HepG2 (cell line): ENCODE results near the gene PSMD2. TPM values are rescaled to one million over a fixed set of nuclear protein-coding genes. Genes with fewer than 3 reads are reported as not detected.

ENCODE experiments used
- AGO2 ChIP-seq: fragments of 200-400 bp; formaldehyde crosslinking; optimal IDR thresholded peaks from 2 replicates; pipeline ENCODE3; 2017; ENCODE audit warnings: mild to moderate bottlenecking, low read depth, low read length, moderate library complexity
- CEBPB ChIP-seq: IDR thresholded peaks from 2 replicates; pipeline ENCODE4 v1.6.1; 2011; ENCODE audit warnings: low read depth, low read length, improper control_type of control experiment, borderline replicate concordance
- CENPT ChIP-seq: sonication (generic); formaldehyde crosslinking; IDR thresholded peaks from 2 replicates; pipeline ENCODE4 v1.8.0; 2022; ENCODE audit warnings: low read depth, mild to moderate bottlenecking, moderate library complexity, missing genetic modification reagents
- CREB1 ChIP-seq, 2 experiments: fragments of 450-650 bp in 1 of 2; IDR thresholded peaks; 2 replicates each; pipeline ENCODE4 v1.6.1; 2016 to 2017; ENCODE audit warnings: control low read depth in 1 of 2, mild to moderate bottlenecking in 1 of 2, missing compliant biosample characterization in 1 of 2, missing genetic modification characterization in 1 of 2
- ERF ChIP-seq: IDR thresholded peaks from 2 replicates; pipeline ENCODE4 v1.6.1; 2018; ENCODE audit warnings: missing biosample characterization, missing genetic modification reagents
- HDAC1 ChIP-seq: sonication (generic); formaldehyde crosslinking; IDR thresholded peaks from 2 replicates; pipeline ENCODE4 v1.5.1; 2020; ENCODE audit warnings: mild to moderate bottlenecking, missing genetic modification reagents
- PLRG1 ChIP-seq: fragments of 450-650 bp; conservative IDR thresholded peaks from 2 replicates; pipeline ENCODE4 v1.6.1; 2016
- ZNF460 ChIP-seq: sonication (generic); formaldehyde crosslinking; IDR thresholded peaks from 2 replicates; pipeline ENCODE4 v1.5.1; 2020; ENCODE audit warnings: missing genetic modification reagents, mild to moderate bottlenecking, borderline replicate concordance
- ZNF558 ChIP-seq: sonication (generic); formaldehyde crosslinking; IDR thresholded peaks from 2 replicates; pipeline ENCODE4 v1.9.0; 2022; ENCODE audit warnings: mild to moderate bottlenecking, missing genetic modification reagents, borderline replicate concordance
- ZNF709 ChIP-seq: sonication (generic); formaldehyde crosslinking; IDR thresholded peaks from 2 replicates; pipeline ENCODE4 v1.5.0; 2020; ENCODE audit warnings: mild to moderate bottlenecking, missing genetic modification reagents
- polyA plus RNA-seq, 8 experiments: library from polyadenylated mRNA; depleted of rRNA in 3 of 8; stranded (reverse) in 7 of 8; unstranded in 1 of 8; fragments of >200 nt; fragmentation: Illumina TruSeq in 4 of 8; extraction: Trizol in 4 of 8; gene quantifications; 2 replicates each; pipeline versions ENCODE4 v1.2.1 to v1.2.3, GENCODE V29; 2011 to 2016; ENCODE audit warnings: low read depth in 4 of 8, missing spikeins in 1 of 8, mixed read lengths in 1 of 8; ENCODE audit not compliant: insufficient read depth in 1 of 8
- total RNA-seq, 5 experiments: library from RNA; depleted of rRNA; stranded (reverse); fragments of >200 nt; fragmentation: Illumina TruSeq; extraction: Trizol; gene quantifications; 2 replicates each; pipeline ENCODE4 v1.2.3, GENCODE V29; 2016; ENCODE audit warnings: low read depth in 1 of 5
- TF ChIP-seq, protein P1 (sequence below): IDR thresholded peaks from 2 replicates; pipeline ENCODE4 v1.6.1; 2016
- TF ChIP-seq, protein P2 (sequence below): IDR thresholded peaks from 2 replicates; pipeline ENCODE4 v1.6.1; 2016; ENCODE audit warnings: missing biosample characterization, missing genetic modification reagents, low read depth
- TF ChIP-seq, protein P3 (sequence below): sonication (generic); formaldehyde crosslinking; IDR thresholded peaks from 2 replicates; pipeline ENCODE4 v1.8.0; 2022; ENCODE audit warnings: mild to moderate bottlenecking, missing genetic modification reagents; ENCODE audit not compliant: insufficient replicate concordance
- TF ChIP-seq, protein P4 (sequence below): sonication (generic); formaldehyde crosslinking; conservative IDR thresholded peaks from 2 replicates; pipeline ENCODE4 v1.4.0; 2020; ENCODE audit warnings: missing genetic modification reagents
- TF ChIP-seq, protein P5 (sequence below): sonication (generic); formaldehyde crosslinking; conservative IDR thresholded peaks from 2 replicates; pipeline ENCODE4 v1.8.0; 2022; ENCODE audit warnings: mild to moderate bottlenecking, moderate library complexity, missing genetic modification reagents

PSMD2 gene
- total and polyA plus RNA-seq, 2 of the 13 experiments (the other 11 are each of a cell fraction or from before 2014, with no cell fraction given): 125 to 200 TPM

DNA sequence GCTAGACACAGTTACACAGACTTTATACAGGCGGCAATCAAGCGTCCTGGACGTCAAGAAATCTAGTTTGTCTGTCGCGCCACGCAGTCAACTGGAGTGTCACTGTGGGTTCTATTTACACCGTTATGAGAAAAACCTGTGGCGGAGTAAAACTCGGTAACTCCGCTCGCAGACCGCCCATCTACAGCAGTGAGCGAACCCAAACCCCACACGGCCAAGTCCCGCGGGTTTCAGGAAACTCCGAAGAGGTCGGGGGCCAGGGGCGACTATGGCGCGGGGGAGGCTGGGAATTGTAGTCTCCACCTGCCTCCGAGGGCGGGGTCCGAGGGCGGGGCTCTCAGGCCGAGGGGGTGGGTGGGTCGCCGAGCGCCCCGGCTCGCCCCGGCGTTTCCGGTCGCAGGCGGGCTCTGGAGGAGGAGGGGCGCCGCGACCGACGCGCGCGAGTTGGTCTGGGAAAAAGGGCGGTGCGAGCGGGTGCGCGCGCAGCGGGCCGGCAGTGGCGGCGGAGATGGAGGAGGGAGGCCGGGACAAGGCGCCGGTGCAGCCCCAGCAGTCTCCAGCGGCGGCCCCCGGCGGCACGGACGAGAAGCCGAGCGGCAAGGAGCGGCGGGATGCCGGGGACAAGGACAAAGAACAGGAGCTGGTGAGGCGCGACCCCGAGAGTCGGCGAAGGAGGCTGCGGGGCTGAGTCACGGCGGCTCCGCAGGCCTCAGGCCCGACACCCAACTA lies at the start of gene PSMD2 (continued):
- TF ChIP-seq, protein P1, sequence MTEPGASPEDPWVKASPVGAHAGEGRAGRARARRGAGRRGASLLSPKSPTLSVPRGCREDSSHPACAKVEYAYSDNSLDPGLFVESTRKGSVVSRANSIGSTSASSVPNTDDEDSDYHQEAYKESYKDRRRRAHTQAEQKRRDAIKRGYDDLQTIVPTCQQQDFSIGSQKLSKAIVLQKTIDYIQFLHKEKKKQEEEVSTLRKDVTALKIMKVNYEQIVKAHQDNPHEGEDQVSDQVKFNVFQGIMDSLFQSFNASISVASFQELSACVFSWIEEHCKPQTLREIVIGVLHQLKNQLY: no peak
- 0 out of 2 replicates have a peak, but pooled peaks have one; percentile 55 for TF ChIP-seq ZNF709 (CRISPR knock-in tag)
- TF ChIP-seq, protein P2, sequence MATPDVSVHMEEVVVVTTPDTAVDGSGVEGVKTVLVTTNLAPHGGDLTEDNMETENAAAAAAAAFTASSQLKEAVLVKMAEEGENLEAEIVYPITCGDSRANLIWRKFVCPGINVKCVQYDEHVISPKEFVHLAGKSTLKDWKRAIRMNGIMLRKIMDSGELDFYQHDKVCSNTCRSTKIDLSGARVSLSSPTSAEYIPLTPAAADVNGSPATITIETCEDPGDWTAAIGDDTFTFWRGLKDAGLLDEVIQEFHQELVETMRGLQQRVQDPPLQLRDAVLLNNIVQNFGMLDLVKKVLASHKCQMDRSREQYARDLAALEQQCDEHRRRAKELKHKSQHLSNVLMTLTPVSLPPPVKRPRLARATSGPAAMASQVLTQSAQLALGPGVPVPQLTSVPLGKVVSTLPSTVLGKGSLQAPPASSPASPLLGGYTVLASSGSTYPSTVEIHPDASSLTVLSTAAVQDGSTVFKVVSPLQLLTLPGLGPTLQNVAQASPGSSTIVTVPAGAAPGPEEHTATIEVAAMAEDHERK (CRISPR knock-in tag): peak; percentile 49
- no peak for TF ChIP-seq CREB1 (IDR thresholded peaks at IDR 0.05)
- no peak for TF ChIP-seq CREB1 (CRISPR knock-in tag; IDR thresholded peaks at IDR 0.05)
- TF ChIP-seq ZNF558 (CRISPR knock-in tag): no peak; the same call in 1 of the 2 replicates
- TF ChIP-seq PLRG1: no peak
- TF ChIP-seq, protein P3, sequence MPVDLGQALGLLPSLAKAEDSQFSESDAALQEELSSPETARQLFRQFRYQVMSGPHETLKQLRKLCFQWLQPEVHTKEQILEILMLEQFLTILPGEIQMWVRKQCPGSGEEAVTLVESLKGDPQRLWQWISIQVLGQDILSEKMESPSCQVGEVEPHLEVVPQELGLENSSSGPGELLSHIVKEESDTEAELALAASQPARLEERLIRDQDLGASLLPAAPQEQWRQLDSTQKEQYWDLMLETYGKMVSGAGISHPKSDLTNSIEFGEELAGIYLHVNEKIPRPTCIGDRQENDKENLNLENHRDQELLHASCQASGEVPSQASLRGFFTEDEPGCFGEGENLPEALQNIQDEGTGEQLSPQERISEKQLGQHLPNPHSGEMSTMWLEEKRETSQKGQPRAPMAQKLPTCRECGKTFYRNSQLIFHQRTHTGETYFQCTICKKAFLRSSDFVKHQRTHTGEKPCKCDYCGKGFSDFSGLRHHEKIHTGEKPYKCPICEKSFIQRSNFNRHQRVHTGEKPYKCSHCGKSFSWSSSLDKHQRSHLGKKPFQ (CRISPR knock-in tag): peak; percentile 19
- peak; percentile 72 for TF ChIP-seq HDAC1 (CRISPR knock-in tag)
- TF ChIP-seq, protein P4, sequence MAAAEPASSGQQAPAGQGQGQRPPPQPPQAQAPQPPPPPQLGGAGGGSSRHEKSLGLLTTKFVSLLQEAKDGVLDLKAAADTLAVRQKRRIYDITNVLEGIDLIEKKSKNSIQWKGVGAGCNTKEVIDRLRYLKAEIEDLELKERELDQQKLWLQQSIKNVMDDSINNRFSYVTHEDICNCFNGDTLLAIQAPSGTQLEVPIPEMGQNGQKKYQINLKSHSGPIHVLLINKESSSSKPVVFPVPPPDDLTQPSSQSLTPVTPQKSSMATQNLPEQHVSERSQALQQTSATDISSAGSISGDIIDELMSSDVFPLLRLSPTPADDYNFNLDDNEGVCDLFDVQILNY (CRISPR knock-in tag): no peak; the same call in 1 of the 2 replicates
- no peak for TF ChIP-seq CENPT
- no peak for TF ChIP-seq CEBPB
- peak; percentile 68; the same call in 1 of the 2 replicates for TF ChIP-seq ERF (CRISPR knock-in tag)
- peak; percentile 36; the same call in 1 of the 2 replicates for TF ChIP-seq ZNF460 (CRISPR knock-in tag)
- TF ChIP-seq AGO2: peak; percentile 42
- TF ChIP-seq, protein P5, sequence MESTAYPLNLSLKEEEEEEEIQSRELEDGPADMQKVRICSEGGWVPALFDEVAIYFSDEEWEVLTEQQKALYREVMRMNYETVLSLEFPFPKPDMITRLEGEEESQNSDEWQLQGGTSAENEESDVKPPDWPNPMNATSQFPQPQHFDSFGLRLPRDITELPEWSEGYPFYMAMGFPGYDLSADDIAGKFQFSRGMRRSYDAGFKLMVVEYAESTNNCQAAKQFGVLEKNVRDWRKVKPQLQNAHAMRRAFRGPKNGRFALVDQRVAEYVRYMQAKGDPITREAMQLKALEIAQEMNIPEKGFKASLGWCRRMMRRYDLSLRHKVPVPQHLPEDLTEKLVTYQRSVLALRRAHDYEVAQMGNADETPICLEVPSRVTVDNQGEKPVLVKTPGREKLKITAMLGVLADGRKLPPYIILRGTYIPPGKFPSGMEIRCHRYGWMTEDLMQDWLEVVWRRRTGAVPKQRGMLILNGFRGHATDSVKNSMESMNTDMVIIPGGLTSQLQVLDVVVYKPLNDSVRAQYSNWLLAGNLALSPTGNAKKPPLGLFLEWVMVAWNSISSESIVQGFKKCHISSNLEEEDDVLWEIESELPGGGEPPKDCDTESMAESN: peak; percentile 12; the same call in 1 of the 2 replicates
